Psoas muscle (tissue), 8 donors: Measurements from ENCODE around the gene CDH20. TPM values are rescaled to one million over a fixed set of nuclear protein-coding genes. Genes with fewer than 3 reads are reported as not detected.

Source experiments
- ATAC-seq, 4 donors: fragments of 200-7000 bp; cut with Tn5 transposase; one replicate each; pipeline ENCODE4 v1.9.1; 2020; ENCODE audit warnings: moderate library complexity in 3 of 4, mild to moderate bottlenecking in 2 of 4
- DNase-seq, 2 donors: peaks; one replicate each; pipeline ENCODE4 v3.0.0-alpha.2; 2020
- H3K27ac ChIP-seq: fragments of 200-600 bp; one replicate; pipeline ENCODE4 v1.8.0; 2022
- H3K27me3 ChIP-seq, 3 donors: fragments of 200-600 bp in 1 of 3; one replicate each; pipeline versions ENCODE4 v1.6.1 to v1.8.0; 2013 to 2022; ENCODE audit warnings: low read length in 2 of 3, mild to moderate bottlenecking in 2 of 3, moderate library complexity in 1 of 3; ENCODE audit not compliant: insufficient read depth in 3 of 3
- H3K36me3 ChIP-seq, 2 donors: fragments of 200-600 bp in 1 of 2; one replicate each; pipeline versions ENCODE4 v1.6.1 to v1.8.0; 2013 to 2022; ENCODE audit warnings: low read depth in 1 of 2, mild to moderate bottlenecking in 1 of 2, moderate library complexity in 1 of 2; ENCODE audit not compliant: insufficient read depth in 1 of 2
- H3K4me1 ChIP-seq: fragments of 200-600 bp; one replicate; pipeline ENCODE4 v1.8.0; 2022
- H3K4me3 ChIP-seq: fragments of 200-600 bp; one replicate; pipeline ENCODE4 v1.8.0; 2022; ENCODE audit warnings: mild to moderate bottlenecking
- H3K9me3 ChIP-seq: fragments of 200-600 bp; one replicate; pipeline ENCODE4 v1.8.0; 2022
- CTCF ChIP-seq: fragments of 200-600 bp; IDR thresholded peaks from one replicate; pipeline ENCODE4 v1.8.0; 2022; ENCODE audit warnings: antibody characterized with exemption
- WGBS, 3 donors: extraction: QIAGEN DNeasy Blood & Tissue Kit; methylation state at CpG; one replicate each; pipeline versions ENCODE4 v1.1.6 to v1.1.7; 2013; 5-methylcytosine and 5-hydroxymethylcytosine counted together
- intact Hi-C, 2 donors: fragments of 100-400 bp; cut with DNase I; formaldehyde crosslinking; loops; one replicate each; pipeline versions ENCODE4 v1.11.0 to v1.14.2; 2022
- polyA plus RNA-seq, 3 donors: library from polyadenylated mRNA; stranded (reverse); fragments of 200-250 nt; gene quantifications; one replicate each; pipeline ENCODE4 v1.2.3, GENCODE V29; 2013
- total RNA-seq, 4 donors: library from RNA; stranded (reverse); fragmentation: NEBNext Ultra II Directional in 2 of 4; extraction: Animal tissue kit (Norgen Biotek cat#: 25700) in 2 of 4; gene quantifications; one replicate each; pipeline versions ENCODE4 v1.2.1 to v1.2.4, GENCODE V29; 2021 to 2023
- donor health status: healthy with polysubstance abuse.
- donor health status: DM: no; HTN: no; CAD: no; lungs with moderate emphysema.
- donor health status: Bipolar disorder and iron deficiency.
- donor health status: healthy.
- donor health status: DM: yes; HTN: yes; CAD: no.
- donor health status: DM: no; HTN: no; CAD: no.
- donor health status: DM: no; HTN: no; CAD: no.
- donor health status: DM: yes; HTN: yes; CAD: no.

CDH20 gene
- total and polyA plus RNA-seq, 7 donors: 0.10 to 16.3 (median 2.6) TPM

- 39 to 53% (median 47%) methylated on average over 9 of the region's 9 CpGs for WGBS, 3 donors
- TF ChIP-seq CTCF: no peak
- H3K4me3 ChIP-seq: no peak overlapping the region
- H3K27me3 ChIP-seq: no peaks in the 10 kb centered on the region
- H3K9me3 ChIP-seq: no peaks in the 10 kb centered on the region
- H3K36me3 ChIP-seq: no peaks in the 10 kb centered on the region
- DNase-seq (no peak), ATAC-seq (no peak)
- H3K27ac ChIP-seq: no peak overlapping the region
- H3K4me1 ChIP-seq: no peaks in the 10 kb centered on the region
- intact Hi-C loops: no loop called here
These were observed 212.3 kb downstream of the CDH20 start for GRCh38 chr18:61545281-61546245.

- Histone ChIP-seq H3K27me3 (no peaks in the 10 kb centered on the region), H3K27ac (no peak overlapping the region), H3K4me1 (no peaks in the 10 kb centered on the region), H3K36me3 (no peaks in the 10 kb centered on the region), H3K4me3 (no peak overlapping the region), H3K9me3 (no peaks in the 10 kb centered on the region)
- intact Hi-C loops: no loop called here
- ATAC-seq (no peak), DNase-seq (no peak)
- TF ChIP-seq CTCF: no peak
- WGBS, 3 donors: 15 to 29% (median 24%) methylated on average over 3 of the region's 3 CpGs
These were observed 213.4 kb downstream of the CDH20 start for GRCh38 chr18:61546590-61546989.

- WGBS, 3 donors: 81 to 85% (median 83%) methylated on average over 3 of the region's 3 CpGs
- Histone ChIP-seq H3K4me1 (no peaks in the 10 kb centered on the region), H3K27me3 (no peaks in the 10 kb centered on the region), H3K4me3 (no peak overlapping the region), H3K27ac (no peak overlapping the region), H3K36me3 (no peaks in the 10 kb centered on the region), H3K9me3 (no peaks in the 10 kb centered on the region)
- no peak for DNase-seq
- intact Hi-C loops: no loop called here
- no peak for ATAC-seq
- TF ChIP-seq CTCF: no peak
These were observed 216.2 kb downstream of the CDH20 start for GRCh38 chr18:61549416-61549815.

DNA sequence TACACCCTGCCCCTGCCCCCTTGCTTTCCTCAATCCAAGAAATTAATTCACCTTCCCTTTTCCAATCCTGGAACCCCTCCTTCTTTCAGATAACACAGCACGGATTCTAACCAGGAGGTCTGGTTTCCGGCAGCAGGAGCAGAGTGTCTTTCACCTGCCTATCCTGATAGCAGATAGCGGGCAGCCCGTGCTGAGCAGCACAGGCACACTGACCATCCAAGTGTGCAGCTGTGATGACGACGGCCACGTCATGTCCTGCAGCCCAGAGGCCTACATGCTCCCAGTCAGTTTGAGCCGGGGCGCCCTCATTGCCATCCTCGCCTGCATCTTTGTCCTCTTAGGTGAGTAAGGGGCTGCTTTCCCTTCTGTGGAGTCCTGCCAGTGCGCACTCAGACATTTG, 216.7 kb downstream of the CDH20 start:
- Histone ChIP-seq H3K9me3 (no peaks in the 10 kb centered on the region), H3K4me3 (no peak overlapping the region), H3K4me1 (no peaks in the 10 kb centered on the region), H3K36me3 (no peaks in the 10 kb centered on the region), H3K27me3 (no peaks in the 10 kb centered on the region), H3K27ac (no peak overlapping the region)
- no peak for ATAC-seq
- TF ChIP-seq CTCF: no peak
- 86 to 90% (median 88%) methylated on average over 11 of the region's 11 CpGs for whole genome bisulfite sequencing, 3 donors
- intact Hi-C loops: loop anchor here (2.0 to 10.0 kb wide), 2 partner anchors 581 to 585 kb away; no protein-coding TSS in a partner anchor
- DNase-seq: no peak
